Subcutaneous adipose tissue (tissue), 4 donors: ENCODE measurements around the gene DTNBP1. TPM values are rescaled to one million over a fixed set of nuclear protein-coding genes. Genes with fewer than 3 reads are reported as not detected.

Experiments
- total RNA-seq, 4 donors: library from RNA; depleted of rRNA; stranded (reverse); fragments of >200 nt; gene quantifications; one replicate each; pipeline ENCODE4 v1.1.0, GENCODE V29; 2016
- TF ChIP-seq, protein P1 (sequence below): fragments of 450-650 bp; IDR thresholded peaks from one replicate; pipeline ENCODE4 v1.5.1; 2016; ENCODE audit warnings: low read depth, mild to moderate bottlenecking, control low read depth, antibody characterized with exemption, moderate library complexity

The DTNBP1 gene
- total RNA-seq, 4 donors from 2014 or later: 7.7 to 15.9 (median 12.5) TPM

DNA sequence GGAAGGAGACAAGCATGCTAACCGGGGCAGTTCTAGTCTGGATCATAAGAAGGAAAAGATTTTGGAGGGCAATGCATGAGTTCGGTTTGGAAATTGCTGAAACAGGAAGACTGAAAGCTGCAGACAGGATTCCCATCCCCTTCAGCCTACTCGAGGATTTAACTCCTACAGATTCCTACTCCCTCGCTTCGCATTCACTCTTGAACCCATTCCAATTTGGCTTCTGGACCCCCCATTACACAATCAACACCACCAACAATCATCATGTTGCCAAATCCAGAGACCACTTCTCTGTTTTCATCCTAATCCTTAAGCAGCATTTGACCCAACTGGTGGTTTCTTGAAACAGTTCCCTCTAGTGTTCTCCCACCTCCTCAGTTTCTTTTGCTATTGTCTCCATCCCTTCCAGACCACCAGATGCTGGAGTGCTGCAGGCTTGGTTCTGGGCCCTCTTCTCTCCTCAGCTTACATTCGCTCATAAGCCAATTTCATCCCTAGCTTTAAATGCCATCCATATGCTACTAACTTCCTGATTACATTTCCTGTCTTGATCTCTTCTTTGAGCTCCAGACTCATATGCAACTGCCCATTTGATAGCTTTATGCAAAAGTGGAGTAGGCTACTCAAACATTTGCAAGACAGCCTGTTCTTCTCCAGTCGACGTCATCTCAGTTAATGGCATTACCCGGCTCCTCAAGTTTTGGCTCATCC is 66.5 kb downstream of the DTNBP1 start:
- TF ChIP-seq, protein P1, sequence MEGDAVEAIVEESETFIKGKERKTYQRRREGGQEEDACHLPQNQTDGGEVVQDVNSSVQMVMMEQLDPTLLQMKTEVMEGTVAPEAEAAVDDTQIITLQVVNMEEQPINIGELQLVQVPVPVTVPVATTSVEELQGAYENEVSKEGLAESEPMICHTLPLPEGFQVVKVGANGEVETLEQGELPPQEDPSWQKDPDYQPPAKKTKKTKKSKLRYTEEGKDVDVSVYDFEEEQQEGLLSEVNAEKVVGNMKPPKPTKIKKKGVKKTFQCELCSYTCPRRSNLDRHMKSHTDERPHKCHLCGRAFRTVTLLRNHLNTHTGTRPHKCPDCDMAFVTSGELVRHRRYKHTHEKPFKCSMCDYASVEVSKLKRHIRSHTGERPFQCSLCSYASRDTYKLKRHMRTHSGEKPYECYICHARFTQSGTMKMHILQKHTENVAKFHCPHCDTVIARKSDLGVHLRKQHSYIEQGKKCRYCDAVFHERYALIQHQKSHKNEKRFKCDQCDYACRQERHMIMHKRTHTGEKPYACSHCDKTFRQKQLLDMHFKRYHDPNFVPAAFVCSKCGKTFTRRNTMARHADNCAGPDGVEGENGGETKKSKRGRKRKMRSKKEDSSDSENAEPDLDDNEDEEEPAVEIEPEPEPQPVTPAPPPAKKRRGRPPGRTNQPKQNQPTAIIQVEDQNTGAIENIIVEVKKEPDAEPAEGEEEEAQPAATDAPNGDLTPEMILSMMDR: no peak

DNA sequence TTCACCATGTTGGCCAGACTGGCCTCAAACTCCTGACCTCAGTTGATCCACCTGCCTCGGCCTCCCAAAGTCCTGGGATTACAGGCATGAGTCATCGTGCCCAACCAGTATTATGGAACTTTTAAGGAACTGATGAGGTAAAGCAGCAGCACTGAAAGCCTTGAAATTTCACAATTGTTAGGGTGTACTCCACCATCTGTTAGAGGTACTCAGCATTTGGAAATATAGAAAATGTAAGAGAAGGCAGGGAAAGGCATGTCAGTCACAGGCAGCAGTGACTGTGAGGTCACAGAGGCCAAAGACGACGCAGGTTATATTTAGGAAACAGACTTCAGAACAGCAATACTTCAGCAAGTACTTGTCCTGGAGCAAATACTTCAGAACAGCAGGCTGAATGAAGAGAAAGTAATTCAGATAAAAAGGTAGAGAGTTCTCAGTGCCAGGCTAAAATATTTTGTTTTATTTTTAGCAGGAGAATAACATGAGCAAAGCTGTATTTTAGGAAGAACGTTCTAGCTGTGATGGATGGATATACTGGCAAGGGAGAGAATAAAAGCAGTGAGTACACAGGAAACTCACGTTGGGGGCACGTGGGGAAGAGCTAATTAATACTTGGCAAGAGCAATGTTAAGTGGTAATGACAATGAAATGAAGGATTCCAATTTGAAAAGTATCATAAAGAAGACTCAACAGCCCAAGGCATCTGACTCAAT is 67.2 kb downstream of the DTNBP1 start:
- TF ChIP-seq, protein P1: no peak

DNA sequence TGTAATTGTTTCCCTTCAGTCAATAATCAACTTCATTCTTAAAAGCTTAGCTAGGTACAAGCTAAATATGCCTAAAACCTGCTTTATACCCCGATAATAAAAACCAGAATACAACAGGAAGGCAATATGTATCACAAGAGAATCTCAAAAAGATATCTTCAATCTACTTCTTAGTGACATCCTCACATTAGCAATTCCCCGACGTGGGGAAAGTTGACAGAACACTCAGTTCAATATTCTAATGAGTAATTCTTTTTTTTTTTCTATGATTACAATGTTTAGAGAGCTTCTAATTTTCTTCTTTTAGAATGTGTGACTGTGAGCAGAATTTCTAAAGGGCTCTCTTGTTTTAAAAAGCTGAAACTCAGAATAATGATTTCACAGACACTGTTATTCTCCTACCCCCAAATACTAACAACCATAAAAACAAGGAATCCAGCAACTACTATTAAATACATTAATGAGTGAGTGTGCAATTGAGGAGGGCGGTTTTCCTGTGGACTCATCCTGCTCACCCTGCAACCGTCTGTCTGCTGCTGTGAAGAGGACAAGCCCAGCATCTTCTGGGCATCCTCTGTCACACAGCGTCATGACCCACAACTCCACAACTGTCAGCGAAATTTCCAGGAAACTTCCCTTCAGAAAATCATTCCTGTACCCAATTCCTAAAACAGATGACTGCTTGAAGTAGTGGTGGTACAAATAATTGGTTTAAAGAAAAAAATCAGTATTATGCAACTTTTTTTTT is 68.1 kb downstream of the DTNBP1 start:
- TF ChIP-seq, protein P1: no peak

DNA sequence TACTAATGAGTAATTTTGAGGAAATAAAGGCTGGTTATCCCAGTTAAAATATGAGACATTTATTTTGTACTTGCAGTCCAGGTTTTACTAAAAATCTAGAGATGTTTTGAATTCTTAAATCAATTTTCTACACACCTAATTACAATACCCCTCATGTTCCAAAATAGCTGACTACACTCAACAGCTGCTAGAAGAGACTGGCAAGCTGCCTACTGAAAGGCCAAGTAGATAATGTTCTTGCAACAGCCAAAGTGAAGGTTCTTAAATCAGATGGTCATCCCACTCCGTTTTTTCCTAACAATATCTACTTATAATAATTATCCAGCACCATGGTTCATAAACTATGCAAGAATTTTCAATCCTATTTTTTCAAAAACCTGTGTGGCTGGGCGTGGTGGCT is 69.0 kb downstream of the DTNBP1 start:
- TF ChIP-seq, protein P1: no peak

DNA sequence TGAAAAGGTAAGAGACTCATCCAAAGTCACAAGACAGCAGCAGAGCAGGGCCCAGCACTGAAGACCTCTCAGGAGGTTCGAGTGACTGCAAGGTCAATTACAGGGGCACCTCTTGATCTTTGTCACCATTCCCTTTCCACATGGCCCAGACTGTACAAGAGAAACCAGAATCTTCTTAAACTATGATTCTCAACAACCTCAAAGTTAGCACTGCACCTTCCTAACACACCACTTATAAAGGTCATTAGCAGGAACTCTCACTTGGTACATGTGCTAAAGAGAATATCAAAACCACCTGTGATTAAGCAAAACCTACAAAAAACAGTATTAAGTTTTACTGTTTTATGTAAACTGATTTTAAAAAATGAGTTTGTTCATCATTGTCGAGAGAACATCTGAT is 70.2 kb downstream of the DTNBP1 start:
- TF ChIP-seq, protein P1: no peak

DNA sequence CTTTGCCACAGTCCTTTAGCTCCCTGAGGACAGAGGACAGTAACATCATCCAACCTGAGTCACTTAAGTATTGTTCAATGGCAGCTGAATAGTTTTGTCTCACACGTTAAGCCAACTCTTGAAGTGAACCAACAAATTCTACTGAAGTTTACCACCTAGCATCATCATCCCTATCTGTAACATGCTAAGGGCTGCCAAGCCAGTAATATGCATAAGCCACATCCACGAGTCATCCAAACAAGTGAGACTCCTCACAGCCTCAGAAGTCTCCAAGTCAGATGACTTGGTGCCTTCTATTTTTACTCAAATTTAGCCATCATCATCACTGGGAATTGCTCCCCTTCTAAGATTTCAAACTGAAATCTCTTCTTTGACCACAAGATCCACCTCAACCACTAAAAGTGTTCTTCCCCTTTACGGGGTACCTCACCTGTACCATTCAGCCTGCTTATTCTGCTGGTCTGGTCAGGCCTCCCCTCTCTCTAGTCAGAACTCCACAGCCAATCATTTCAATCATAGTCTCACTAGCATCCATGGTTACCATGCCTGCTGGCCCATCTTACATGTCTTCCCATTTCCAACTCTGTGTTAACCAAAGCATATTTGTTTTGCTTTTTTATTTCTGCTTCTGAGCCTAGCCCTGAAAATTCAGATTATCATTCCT is 73.7 kb downstream of the DTNBP1 start:
- TF ChIP-seq, protein P1: no peak
